Smooth muscle cell (in vitro differentiated cells): ENCODE results near the gene PTH1R. TPM values are rescaled to one million over a fixed set of nuclear protein-coding genes. Genes with fewer than 3 reads are reported as not detected.
A peak's percentile ranks its signal among the peaks of the same experiment; 100 is the strongest.

ENCODE experiments used
- DNase-seq: peaks from one replicate; lab custom pipeline; 2025; ENCODE audit not compliant: unreplicated experiment; lab: John Stamatoyannopoulos, UW
- H2AFZ ChIP-seq: fragments of 200-600 bp; sonication (generic); 2 replicates; pipeline ENCODE4 v1.6.0; 2016; ENCODE audit warnings: antibody characterized with exemption, low read depth, mild to moderate bottlenecking
- H3F3A ChIP-seq: fragments of 200-600 bp; sonication (generic); 2 replicates; pipeline ENCODE4 v1.6.0; 2017; ENCODE audit warnings: antibody characterized with exemption, low read depth
- H3K27ac ChIP-seq: fragments of 200-600 bp; sonication (generic); 2 replicates; pipeline ENCODE4 v1.5.1; 2016; ENCODE audit warnings: low read depth, mild to moderate bottlenecking
- H3K27me3 ChIP-seq: fragments of 200-600 bp; sonication (generic); 2 replicates; pipeline ENCODE4 v1.6.1; 2016; ENCODE audit warnings: low read depth, mild to moderate bottlenecking
- H3K36me3 ChIP-seq: fragments of 200-600 bp; sonication (generic); 2 replicates; pipeline ENCODE4 v1.5.1; 2016; ENCODE audit warnings: low read depth
- H3K4me1 ChIP-seq: fragments of 200-600 bp; sonication (generic); 2 replicates; pipeline ENCODE4 v1.5.1; 2016; ENCODE audit warnings: low read depth
- H3K4me2 ChIP-seq: fragments of 200-600 bp; sonication (generic); 2 replicates; pipeline ENCODE4 v1.6.0; 2016; ENCODE audit warnings: mild to moderate bottlenecking
- H3K4me3 ChIP-seq: fragments of 200-600 bp; sonication (generic); 2 replicates; pipeline ENCODE4 v1.5.1; 2016; ENCODE audit warnings: mild to moderate bottlenecking
- H3K79me2 ChIP-seq: fragments of 200-600 bp; sonication (generic); 2 replicates; pipeline ENCODE4 v1.6.0; 2016; ENCODE audit warnings: low read depth, mild to moderate bottlenecking
- H3K9ac ChIP-seq: fragments of 200-600 bp; sonication (generic); 2 replicates; pipeline ENCODE4 v1.6.0; 2016; ENCODE audit warnings: low read depth
- H3K9me3 ChIP-seq: fragments of 200-600 bp; sonication (generic); replicated peaks from 2 replicates; pipeline ENCODE4 v1.5.1; 2016; ENCODE audit warnings: low read depth
- H4K20me1 ChIP-seq: fragments of 200-600 bp; sonication (generic); 2 replicates; pipeline ENCODE4 v1.6.0; 2016; ENCODE audit warnings: low read depth
- WGBS: methylation state at CpG from one replicate; pipeline ENCODE4 v1.1.7; 2016; ENCODE audit warnings: low lambda C conversion rate; 5-methylcytosine and 5-hydroxymethylcytosine counted together
- polyA plus RNA-seq: library from polyadenylated mRNA; unstranded; fragments of >200 nt; fragmentation: Nextera tagmentation; extraction: Ambion mirVana; gene quantifications from 2 replicates; pipeline ENCODE4 v1.2.1, GENCODE V29; 2016
- total RNA-seq: library from RNA; depleted of rRNA; stranded (reverse); fragments of >200 nt; gene quantifications from 2 replicates; pipeline ENCODE4 v1.2.3, GENCODE V29; 2014
- TF ChIP-seq, protein P1 (sequence below): fragments of 200-600 bp; sonication (generic); IDR thresholded peaks from 2 replicates; pipeline ENCODE4 v1.5.1; 2017; ENCODE audit warnings: borderline replicate concordance, mild to moderate bottlenecking, antibody characterized with exemption; ENCODE audit not compliant: insufficient read depth, poor library complexity, severe bottlenecking

PTH1R gene
- total and polyA plus RNA-seq, 2 experiments from 2014 or later = 17.7 to 50.6 TPM

- DNase-seq = peak; percentile 37
- H3K36me3 ChIP-seq = no peaks in the 10 kb centered on the region
- H3K79me2 ChIP-seq = no peaks in the 10 kb centered on the region
- H3K27me3 ChIP-seq = no peaks in the 10 kb centered on the region
- no peak overlapping the region for H2AFZ ChIP-seq
- WGBS = 45% methylated on average over 15 of the region's 15 CpGs
- no peak overlapping the region for H3K4me2 ChIP-seq
- H3K27ac ChIP-seq = no peak overlapping the region
- no peak overlapping the region for H3K9ac ChIP-seq
- no peaks in the 10 kb centered on the region for H3F3A ChIP-seq
- H3K4me1 ChIP-seq = no peaks in the 10 kb centered on the region
- H4K20me1 ChIP-seq = no peaks in the 10 kb centered on the region
- no peaks in the 10 kb centered on the region for H3K9me3 ChIP-seq
- TF ChIP-seq, protein P1, sequence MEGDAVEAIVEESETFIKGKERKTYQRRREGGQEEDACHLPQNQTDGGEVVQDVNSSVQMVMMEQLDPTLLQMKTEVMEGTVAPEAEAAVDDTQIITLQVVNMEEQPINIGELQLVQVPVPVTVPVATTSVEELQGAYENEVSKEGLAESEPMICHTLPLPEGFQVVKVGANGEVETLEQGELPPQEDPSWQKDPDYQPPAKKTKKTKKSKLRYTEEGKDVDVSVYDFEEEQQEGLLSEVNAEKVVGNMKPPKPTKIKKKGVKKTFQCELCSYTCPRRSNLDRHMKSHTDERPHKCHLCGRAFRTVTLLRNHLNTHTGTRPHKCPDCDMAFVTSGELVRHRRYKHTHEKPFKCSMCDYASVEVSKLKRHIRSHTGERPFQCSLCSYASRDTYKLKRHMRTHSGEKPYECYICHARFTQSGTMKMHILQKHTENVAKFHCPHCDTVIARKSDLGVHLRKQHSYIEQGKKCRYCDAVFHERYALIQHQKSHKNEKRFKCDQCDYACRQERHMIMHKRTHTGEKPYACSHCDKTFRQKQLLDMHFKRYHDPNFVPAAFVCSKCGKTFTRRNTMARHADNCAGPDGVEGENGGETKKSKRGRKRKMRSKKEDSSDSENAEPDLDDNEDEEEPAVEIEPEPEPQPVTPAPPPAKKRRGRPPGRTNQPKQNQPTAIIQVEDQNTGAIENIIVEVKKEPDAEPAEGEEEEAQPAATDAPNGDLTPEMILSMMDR = peak; percentile 87
- no peak overlapping the region for H3K4me3 ChIP-seq
Observed at GRCh38 chr3:46866720-46867549, 10.6 kb upstream of the PTH1R start.

DNA sequence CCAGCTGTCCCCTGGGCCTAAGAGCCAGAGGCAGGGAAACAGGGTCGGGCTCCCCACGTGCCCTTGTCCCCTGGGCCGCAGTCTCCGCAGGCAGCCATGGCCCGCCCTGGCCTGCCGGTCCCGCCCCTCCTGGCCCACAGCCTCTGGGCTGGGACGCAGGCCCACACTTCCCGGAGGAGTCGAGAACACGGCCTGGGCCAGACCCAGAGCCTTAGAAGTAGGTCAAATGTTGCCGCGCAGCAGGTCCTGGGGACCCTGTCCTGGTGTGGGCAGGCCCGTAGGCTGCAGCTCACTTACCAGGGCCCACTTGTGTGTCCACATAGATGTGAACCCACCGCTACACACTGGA, 10.0 kb upstream of the PTH1R start:
- H3K79me2 ChIP-seq = no peaks in the 10 kb centered on the region
- H2AFZ ChIP-seq = no peak overlapping the region
- H4K20me1 ChIP-seq = no peaks in the 10 kb centered on the region
- WGBS = 81% methylated on average over 15 of the region's 15 CpGs
- TF ChIP-seq, protein P1 = no peak
- DNase-seq = no peak
- no peak overlapping the region for H3K4me3 ChIP-seq
- no peaks in the 10 kb centered on the region for H3K36me3 ChIP-seq
- no peak overlapping the region for H3K4me2 ChIP-seq
- no peaks in the 10 kb centered on the region for H3K9me3 ChIP-seq
- H3K27me3 ChIP-seq = no peaks in the 10 kb centered on the region
- no peak overlapping the region for H3K27ac ChIP-seq
- no peak overlapping the region for H3K9ac ChIP-seq
- H3K4me1 ChIP-seq = no peaks in the 10 kb centered on the region
- H3F3A ChIP-seq = no peaks in the 10 kb centered on the region

GRCh38 chr3:46868287-46868686, 9.2 kb upstream of the PTH1R start:
- DNase-seq = no peak
- H4K20me1 ChIP-seq = no peaks in the 10 kb centered on the region
- no peaks in the 10 kb centered on the region for H3K4me1 ChIP-seq

More at GRCh38 chr3:46868287-46868686, 9.2 kb upstream of the PTH1R start:
- TF ChIP-seq, protein P1 = no peak
- Histone ChIP-seq H3K9ac (no peak overlapping the region), H3K9me3 (no peaks in the 10 kb centered on the region), H3F3A (no peaks in the 10 kb centered on the region), H3K27ac (no peak overlapping the region), H3K4me3 (no peak overlapping the region), H3K79me2 (no peaks in the 10 kb centered on the region), H3K27me3 (no peaks in the 10 kb centered on the region), H2AFZ (no peak overlapping the region), H3K36me3 (no peaks in the 10 kb centered on the region), H3K4me2 (no peak overlapping the region)
- WGBS = 66% methylated on average over 8 of the region's 8 CpGs
